GM12878 (cell line): ENCODE measurements around the gene ARX. TPM values are rescaled to one million over a fixed set of nuclear protein-coding genes. Genes with fewer than 3 reads are reported as not detected.

Source experiments
- ATAC-seq: fragments of 200-7000 bp; cut with Tn5 transposase; 3 replicates; pipeline ENCODE4 v1.9.1; 2020; ENCODE audit warnings: mild to moderate bottlenecking, moderate library complexity
- BruUV-seq: library from RNA; stranded (reverse); fragments of 400-500 nt; replicated peaks from 2 replicates; lab custom pipeline; 2021; lab: Mats Ljungman, UMichigan
- CTCF ChIA-PET: fragments of 300-600 bp; sonication (Branson Sonifier 250); formaldehyde crosslinking; extraction: SDS; loops from one replicate; lab custom pipeline; 2021; ENCODE audit warnings: inconsistent platforms; lab: Yijun Ruan, JAX
- POLR2A ChIA-PET: fragments of 350-600 bp; formaldehyde crosslinking; extraction: SDS; loops from one replicate; lab custom pipeline; 2021; ENCODE audit warnings: inconsistent platforms; lab: Charles Lee
- RAD21 ChIA-PET: fragments of 300-600 bp; sonication (Branson Sonifier 250); formaldehyde crosslinking; loops from one replicate; lab custom pipeline; 2023; ENCODE audit warnings: antibody characterized with exemption; ENCODE audit not compliant: unreplicated experiment; lab: Charles Lee
- SMC1A ChIA-PET: fragments of 300-600 bp; sonication (Branson Sonifier 250); formaldehyde crosslinking; loops from one replicate; lab custom pipeline; 2023; ENCODE audit not compliant: unreplicated experiment, uncharacterized antibody; lab: Charles Lee
- DNase-seq: peaks from one replicate; pipeline ENCODE4 v3.0.0-alpha.2; 2011; ENCODE audit warnings: low read depth, low spot score
- FAIRE-seq: peaks from 3 replicates; lab custom pipeline; 2011; peaks lifted over from hg19 to GRCh38; lab: Jason Lieb, UNC
- H2AFZ ChIP-seq: 2 replicates; pipeline ENCODE4 v1.6.0; 2011; ENCODE audit warnings: low read depth, low read length, control low read depth; ENCODE audit not compliant: control insufficient read depth
- H3K27ac ChIP-seq: 2 replicates; pipeline ENCODE4 v1.5.1; 2011; ENCODE audit warnings: control low read depth; ENCODE audit not compliant: control insufficient read depth, insufficient read depth
- H3K27me3 ChIP-seq, 2 experiments: replicated peaks in 1 of 2; 2 replicates each; pipeline versions ENCODE4 v1.6.0 to v1.6.1; 2011; ENCODE audit warnings: low read length in 1 of 2; ENCODE audit not compliant: control insufficient read depth in 2 of 2, insufficient read depth in 2 of 2
- H3K36me3 ChIP-seq, 2 experiments: 2 replicates each; pipeline ENCODE4 v1.5.1; 2011; ENCODE audit warnings: low read length in 1 of 2; ENCODE audit not compliant: control insufficient read depth in 2 of 2, insufficient read depth in 2 of 2
- H3K4me1 ChIP-seq: 2 replicates; pipeline ENCODE4 v1.6.1; 2011; ENCODE audit warnings: mild to moderate bottlenecking, low read length, moderate library complexity, mixed read lengths; ENCODE audit not compliant: control insufficient read depth, insufficient read depth
- H3K4me2 ChIP-seq: 2 replicates; pipeline ENCODE4 v1.6.0; 2011; ENCODE audit warnings: control low read depth; ENCODE audit not compliant: control insufficient read depth, insufficient read depth
- H3K4me3 ChIP-seq: fragments of 200-600 bp; sonication (generic); 2 replicates; pipeline ENCODE4 v1.5.1; 2016
- H3K79me2 ChIP-seq: 2 replicates; pipeline ENCODE4 v1.6.0; 2011; ENCODE audit warnings: low read length; ENCODE audit not compliant: control insufficient read depth, insufficient read depth
- H3K9ac ChIP-seq: 2 replicates; pipeline ENCODE4 v1.8.0; 2011; ENCODE audit warnings: low read length, control low read depth, mixed read lengths; ENCODE audit not compliant: control insufficient read depth, insufficient read depth
- H3K9me3 ChIP-seq: replicated peaks from 3 replicates; pipeline ENCODE4 v1.5.1; 2011; ENCODE audit warnings: mild to moderate bottlenecking, low read length; ENCODE audit not compliant: control insufficient read depth, insufficient read depth
- H4K20me1 ChIP-seq: 2 replicates; pipeline ENCODE4 v1.6.0; 2011; ENCODE audit not compliant: control insufficient read depth, insufficient read depth
- CREM ChIP-seq: IDR thresholded peaks from 2 replicates; pipeline ENCODE4 v1.6.1; 2014; ENCODE audit warnings: antibody characterized with exemption, low read depth
- E4F1 ChIP-seq: fragments of 450-650 bp; IDR thresholded peaks from 2 replicates; pipeline ENCODE4 v1.6.1; 2018; ENCODE audit warnings: borderline replicate concordance, mild to moderate bottlenecking; ENCODE audit not compliant: partially characterized antibody
- GABPA ChIP-seq: IDR thresholded peaks from 2 replicates; pipeline ENCODE4 v1.6.1; 2014; ENCODE audit warnings: antibody characterized with exemption, low read depth, mild to moderate bottlenecking, inconsistent platforms
- IRF3 ChIP-seq: fragments of 450-650 bp; IDR thresholded peaks from 2 replicates; pipeline ENCODE4 v1.6.1; 2014; ENCODE audit warnings: mild to moderate bottlenecking
- MLLT1 ChIP-seq: fragments of 450-650 bp; IDR thresholded peaks from 2 replicates; pipeline ENCODE4 v1.6.1; 2016; ENCODE audit warnings: mild to moderate bottlenecking
- NFIC ChIP-seq: IDR thresholded peaks from 2 replicates; pipeline ENCODE4 v1.6.1; 2012; ENCODE audit warnings: low read depth, mild to moderate bottlenecking, inconsistent platforms, low read length, moderate library complexity
- RELA ChIP-seq: fragments of 450-650 bp; IDR thresholded peaks from 2 replicates; pipeline ENCODE4 v1.8.0; 2014; ENCODE audit warnings: borderline replicate concordance; ENCODE audit not compliant: partially characterized antibody
- RUNX3 ChIP-seq: IDR thresholded peaks from 2 replicates; pipeline ENCODE4 v1.6.1; 2012; ENCODE audit warnings: low read length, inconsistent platforms
- SKIL ChIP-seq: fragments of 450-650 bp; IDR thresholded peaks from 2 replicates; pipeline ENCODE4 v1.6.1; 2017; ENCODE audit warnings: mild to moderate bottlenecking, low read depth, inconsistent platforms; ENCODE audit not compliant: poor library complexity, severe bottlenecking
- TCF3 ChIP-seq: IDR thresholded peaks from 2 replicates; pipeline ENCODE4 v1.6.1; 2012; ENCODE audit warnings: low read depth, mild to moderate bottlenecking, low read length, borderline replicate concordance; ENCODE audit not compliant: insufficient read depth
- ZNF217 ChIP-seq: fragments of 450-650 bp; IDR thresholded peaks from 2 replicates; pipeline ENCODE4 v1.6.1; 2017; ENCODE audit warnings: antibody characterized with exemption, mild to moderate bottlenecking
- WGBS: methylation state at CpG from one replicate; pipeline ENCODE4 v1.1.6; 2016; ENCODE audit warnings: low lambda C conversion rate; ENCODE audit not compliant: insufficient replicate concordance, insufficient coverage; ENCODE audit errors: missing lambda C conversion rate; 5-methylcytosine and 5-hydroxymethylcytosine counted together
- in situ Hi-C: fragments of 300-500 bp; cut with MboI; formaldehyde crosslinking; loops from 9 replicates; pipeline ENCODE4 v1.14.3; 2018; ENCODE audit warnings: mixed read lengths
- intact Hi-C: fragments of 100-400 bp; cut with micrococcal nuclease; formaldehyde crosslinking; loops from one replicate; pipeline ENCODE4 v1.14.2; 2022; ENCODE audit not compliant: unreplicated experiment
- polyA plus RNA-seq, 11 experiments: library from polyadenylated mRNA; depleted of rRNA in 4 of 11; unstranded in 6 of 11; stranded (reverse) in 5 of 11; fragments of >200 nt; fragmentation: Nextera tagmentation in 4 of 11; fragmentation: Illumina TruSeq in 1 of 11; extraction: Ambion mirVana in 4 of 11; extraction: Trizol in 1 of 11; gene quantifications; 1 replicate in 1 of 11; 2 replicates in 10 of 11; pipeline versions ENCODE4 v1.2.1 to v1.2.3, GENCODE V29; 2011 to 2016; ENCODE audit warnings: inconsistent platforms in 2 of 11, missing spikeins in 2 of 11, low read depth in 1 of 11
- total RNA-seq, 4 experiments: library from RNA; depleted of rRNA in 3 of 4; stranded (reverse); fragments of >200 nt in 3 of 4; fragmentation: Illumina TruSeq in 1 of 4; extraction: Trizol in 1 of 4; gene quantifications; 2 replicates each; pipeline versions ENCODE4 v1.2.1 to v1.2.3, GENCODE V29; 2013 to 2021

ARX gene
- total and polyA plus RNA-seq, 10 of the 15 experiments (the other 5 are each of a cell fraction or from before 2014, with no cell fraction given) = 0.03 TPM; not detected in 9

- Histone ChIP-seq H3K27ac (no peak overlapping the region), H4K20me1 (no peaks in the 10 kb centered on the region), H2AFZ (no peak overlapping the region), H3K79me2 (no peaks in the 10 kb centered on the region), H3K36me3 (no peaks in the 10 kb centered on the region), H3K9me3 (no peaks in the 10 kb centered on the region), H3K4me1 (no peaks in the 10 kb centered on the region), H3K27me3 (no peaks in the 10 kb centered on the region; a peak in 1 of 4 replicates), H3K9ac (no peak overlapping the region), H3K4me3 (no peak overlapping the region), H3K4me2 (no peak overlapping the region)
- in situ Hi-C loops (no loop called here), intact Hi-C loops (no loop called here)
- DNase-seq (no peak), FAIRE-seq (no peak), ATAC-seq (no peak)
- no TSS peak for BruUV-seq
- ChIA-PET RAD21 (no interaction called here), POLR2A (no interaction called here), CTCF (no interaction called here), SMC1A (no interaction called here)
- WGBS = 67% methylated on average over 12 of the region's 65 CpGs
- no peak for TF ChIP-seq NFIC
- TF ChIP-seq ZNF217 = no peak
- no peak for TF ChIP-seq E4F1
- TF ChIP-seq CREM = no peak
- no peak for TF ChIP-seq MLLT1
- no peak for TF ChIP-seq SKIL
- no peak for TF ChIP-seq GABPA
- no peak for TF ChIP-seq IRF3
- no peak for TF ChIP-seq RUNX3
- no peak for TF ChIP-seq TCF3
- TF ChIP-seq RELA = no peak
These were observed 13.7 kb downstream of the ARX start for GRCh38 chrX:25001808-25002660.
